GM18499 (cell line): ENCODE results near the gene CREB5.
"Not testable (repeated sequence)": the region's sequence is repeated elsewhere in the genome, so short reads cannot be mapped to it uniquely, and the experiment has no call there.

Experiments used
- ATAC-seq: cut with Tn5 transposase; IDR thresholded peaks from one replicate; pipeline ENCODE4 v1.9.1; 2021; ENCODE audit warnings: moderate number of reproducible peaks; ENCODE audit not compliant: insufficient read depth, unreplicated experiment

The CREB5 gene

GRCh38 chr7:28815369-28815927 is 403.1 kb downstream of the CREB5 start:
- ATAC-seq: peak; percentile 14

- ATAC-seq: peak; percentile 52
These were observed 403.6 kb downstream of the CREB5 start for GRCh38 chr7:28815928-28816373.

GRCh38 chr7:28818996-28819395 is 406.7 kb downstream of the CREB5 start:
- no peak for ATAC-seq

- no peak for ATAC-seq
These were observed 411.3 kb downstream of the CREB5 start for GRCh38 chr7:28823582-28823981.

GRCh38 chr7:28825817-28826448 is 413.6 kb downstream of the CREB5 start:
- not testable (repeated sequence) for ATAC-seq

GRCh38 chr7:28830846-28831245 is 418.5 kb downstream of the CREB5 start:
- no peak for ATAC-seq

- ATAC-seq: no peak
These were observed 420.4 kb downstream of the CREB5 start for GRCh38 chr7:28832669-28833068.

GRCh38 chr7:28835800-28836199 is 423.5 kb downstream of the CREB5 start:
- no peak for ATAC-seq

GRCh38 chr7:28836716-28837115 is 424.4 kb downstream of the CREB5 start:
- no peak for ATAC-seq

- no peak for ATAC-seq
These were observed 424.9 kb downstream of the CREB5 start for GRCh38 chr7:28837216-28837615.

GRCh38 chr7:28840592-28840995 is 428.3 kb downstream of the CREB5 start:
- no peak for ATAC-seq

GRCh38 chr7:28841766-28842165 is 429.4 kb downstream of the CREB5 start:
- ATAC-seq: no peak

GRCh38 chr7:28842769-28843295 is 430.5 kb downstream of the CREB5 start:
- no peak for ATAC-seq

- no peak for ATAC-seq
These were observed 432.8 kb downstream of the CREB5 start for GRCh38 chr7:28845106-28845505.

- ATAC-seq: no peak
These were observed 434.9 kb downstream of the CREB5 start for GRCh38 chr7:28847176-28847575.

- ATAC-seq: no peak
These were observed 435.4 kb downstream of the CREB5 start for GRCh38 chr7:28847681-28848080.

GRCh38 chr7:28848906-28849305 is 436.6 kb downstream of the CREB5 start:
- no peak for ATAC-seq

GRCh38 chr7:28850699-28851098 is 438.4 kb downstream of the CREB5 start:
- no peak for ATAC-seq

- no peak for ATAC-seq
These were observed 440.8 kb downstream of the CREB5 start for GRCh38 chr7:28853150-28853549.

GRCh38 chr7:28853834-28854749 is 441.8 kb downstream of the CREB5 start:
- ATAC-seq: no peak

- no peak for ATAC-seq
These were observed 442.4 kb downstream of the CREB5 start for GRCh38 chr7:28854750-28855074.
